Left ventricle myocardium inferior (tissue), 1 donor: ENCODE measurements around the gene MAPT. TPM values are rescaled to one million over a fixed set of nuclear protein-coding genes. Genes with fewer than 3 reads are reported as not detected.

ENCODE experiments used
- DNase-seq: peaks from one replicate; pipeline ENCODE4 v3.0.0-alpha.2; 2020
- H3K27ac ChIP-seq: fragments of 200-600 bp; replicated peaks from 2 replicates; pipeline ENCODE4 v1.8.0; 2021
- H3K27me3 ChIP-seq: fragments of 200-600 bp; 2 replicates; pipeline ENCODE4 v1.8.0; 2021; ENCODE audit warnings: low read depth
- H3K36me3 ChIP-seq: fragments of 200-600 bp; 2 replicates; pipeline ENCODE4 v1.8.0; 2021
- H3K4me1 ChIP-seq: fragments of 200-600 bp; 2 replicates; pipeline ENCODE4 v1.8.0; 2021
- H3K4me3 ChIP-seq: fragments of 200-600 bp; 2 replicates; pipeline ENCODE4 v1.8.0; 2021; ENCODE audit warnings: mild to moderate bottlenecking, moderate library complexity
- H3K9me3 ChIP-seq: fragments of 200-600 bp; replicated peaks from 2 replicates; pipeline ENCODE4 v1.8.0; 2021
- intact Hi-C: fragments of 100-400 bp; cut with micrococcal nuclease; formaldehyde crosslinking; loops from one replicate; pipeline ENCODE4 v1.11.0; 2022
- total RNA-seq: library from RNA; stranded (reverse); fragmentation: NEBNext Ultra II Directional; extraction: Animal tissue kit (Norgen Biotek cat#: 25700); gene quantifications from one replicate; pipeline ENCODE4 v1.2.1, GENCODE V29; 2021
- TF ChIP-seq, protein P1 (sequence below): fragments of 200-600 bp; IDR thresholded peaks from 2 replicates; pipeline ENCODE4 v1.8.0; 2021; ENCODE audit warnings: antibody characterized with exemption, mild to moderate bottlenecking, borderline replicate concordance
- donor health status: DM: no; HTN: yes; CAD: no; lungs with severe emphysema.

MAPT gene
- total RNA-seq, 1 donor from 2014 or later, result 28.6 TPM

DNA sequence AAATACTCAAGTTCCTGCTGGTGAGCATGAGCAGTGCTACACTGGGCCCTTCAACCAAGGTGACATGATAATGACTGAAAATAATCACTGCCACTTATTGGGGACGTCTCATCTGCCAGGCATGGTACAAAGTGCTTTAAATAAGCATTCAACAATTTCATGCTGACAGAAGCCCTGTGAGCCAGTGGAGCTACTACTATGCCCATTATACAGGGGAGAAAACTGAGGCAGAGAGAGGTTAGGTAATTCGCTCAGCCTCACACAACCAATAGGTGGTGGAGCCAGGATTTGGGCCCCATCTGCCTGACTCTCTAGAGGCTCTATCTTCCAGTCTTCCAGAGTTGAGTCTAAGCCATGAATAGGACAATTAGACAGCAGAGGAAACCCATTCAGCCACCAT is 74.4 kb downstream of the MAPT start:
- no peak overlapping the region for H3K4me3 ChIP-seq
- no peaks in the 10 kb centered on the region for H3K36me3 ChIP-seq
- TF ChIP-seq, protein P1, sequence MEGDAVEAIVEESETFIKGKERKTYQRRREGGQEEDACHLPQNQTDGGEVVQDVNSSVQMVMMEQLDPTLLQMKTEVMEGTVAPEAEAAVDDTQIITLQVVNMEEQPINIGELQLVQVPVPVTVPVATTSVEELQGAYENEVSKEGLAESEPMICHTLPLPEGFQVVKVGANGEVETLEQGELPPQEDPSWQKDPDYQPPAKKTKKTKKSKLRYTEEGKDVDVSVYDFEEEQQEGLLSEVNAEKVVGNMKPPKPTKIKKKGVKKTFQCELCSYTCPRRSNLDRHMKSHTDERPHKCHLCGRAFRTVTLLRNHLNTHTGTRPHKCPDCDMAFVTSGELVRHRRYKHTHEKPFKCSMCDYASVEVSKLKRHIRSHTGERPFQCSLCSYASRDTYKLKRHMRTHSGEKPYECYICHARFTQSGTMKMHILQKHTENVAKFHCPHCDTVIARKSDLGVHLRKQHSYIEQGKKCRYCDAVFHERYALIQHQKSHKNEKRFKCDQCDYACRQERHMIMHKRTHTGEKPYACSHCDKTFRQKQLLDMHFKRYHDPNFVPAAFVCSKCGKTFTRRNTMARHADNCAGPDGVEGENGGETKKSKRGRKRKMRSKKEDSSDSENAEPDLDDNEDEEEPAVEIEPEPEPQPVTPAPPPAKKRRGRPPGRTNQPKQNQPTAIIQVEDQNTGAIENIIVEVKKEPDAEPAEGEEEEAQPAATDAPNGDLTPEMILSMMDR, result no peak
- H3K27me3 ChIP-seq, result no peaks in the 10 kb centered on the region
- peaks cover 15% of the 10 kb centered on the region for H3K4me1 ChIP-seq
- H3K9me3 ChIP-seq, result peaks cover 7% of the 10 kb centered on the region
- no peak for DNase-seq
- intact Hi-C loops, result no loop called here
- H3K27ac ChIP-seq, result no peak overlapping the region

DNA sequence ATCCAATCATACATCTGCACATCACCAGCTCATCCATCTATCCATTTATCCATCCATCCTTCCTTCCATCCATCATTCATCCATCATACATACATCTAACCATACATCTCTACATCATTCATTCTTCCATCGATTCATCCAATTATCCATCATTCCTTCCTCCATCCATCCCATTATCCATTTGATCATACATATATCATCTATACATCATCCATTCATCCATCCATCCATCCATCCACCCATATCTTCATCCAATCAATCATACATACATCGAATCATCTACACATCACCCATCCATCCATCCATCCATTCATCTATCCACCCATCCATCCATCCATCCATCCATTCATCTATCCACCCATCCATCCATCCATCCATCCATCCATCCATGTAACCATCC is 75.4 kb downstream of the MAPT start:
- Histone ChIP-seq H3K36me3 (no peaks in the 10 kb centered on the region), H3K9me3 (peaks cover 7% of the 10 kb centered on the region)
- DNase-seq, result no peak

DNA sequence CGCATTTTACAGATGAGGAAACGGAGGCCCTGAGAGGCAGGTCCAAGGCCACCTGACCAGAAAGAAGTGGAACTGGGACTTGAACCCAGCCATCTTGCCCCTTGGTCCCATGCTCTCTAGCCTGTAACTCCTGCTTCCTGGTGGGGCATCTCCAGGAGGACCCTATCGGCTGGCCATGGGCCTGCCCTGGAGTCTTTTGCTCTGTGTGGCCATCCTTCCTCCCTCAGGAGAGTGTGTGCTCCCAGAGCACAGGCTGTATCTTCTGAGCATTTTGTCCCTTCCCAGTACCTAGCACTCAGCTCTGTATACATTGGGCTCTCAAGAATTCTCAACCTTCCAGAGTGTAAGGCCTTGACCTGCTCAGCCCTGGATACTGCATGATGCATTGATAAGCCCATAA is 76.3 kb downstream of the MAPT start:
- peaks cover 21% of the 10 kb centered on the region for H3K4me1 ChIP-seq

More for the DNA sequence above, 75.4 kb downstream of the MAPT start:
- intact Hi-C loops, result no loop called here
- TF ChIP-seq, protein P1, result no peak
- Histone ChIP-seq H3K4me1 (peaks cover 21% of the 10 kb centered on the region), H3K4me3 (no peak overlapping the region), H3K27ac (no peak overlapping the region), H3K27me3 (no peaks in the 10 kb centered on the region)

DNA sequence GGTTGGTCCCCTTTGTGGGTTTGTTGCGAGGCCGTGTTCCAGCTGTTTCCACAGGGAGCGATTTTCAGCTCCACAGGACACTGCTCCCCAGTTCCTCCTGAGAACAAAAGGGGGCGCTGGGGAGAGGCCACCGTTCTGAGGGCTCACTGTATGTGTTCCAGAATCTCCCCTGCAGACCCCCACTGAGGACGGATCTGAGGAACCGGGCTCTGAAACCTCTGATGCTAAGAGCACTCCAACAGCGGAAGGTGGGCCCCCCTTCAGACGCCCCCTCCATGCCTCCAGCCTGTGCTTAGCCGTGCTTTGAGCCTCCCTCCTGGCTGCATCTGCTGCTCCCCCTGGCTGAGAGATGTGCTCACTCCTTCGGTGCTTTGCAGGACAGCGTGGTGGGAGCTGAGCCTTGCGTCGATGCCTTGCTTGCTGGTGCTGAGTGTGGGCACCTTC is 77.4 kb downstream of the MAPT start:
- no peak overlapping the region for H3K27ac ChIP-seq
- no peaks in the 10 kb centered on the region for H3K36me3 ChIP-seq
- no peak for DNase-seq
- peaks cover 7% of the 10 kb centered on the region for H3K9me3 ChIP-seq
- TF ChIP-seq, protein P1, result no peak
- peaks cover 13% of the 10 kb centered on the region for H3K4me1 ChIP-seq
- H3K27me3 ChIP-seq, result no peaks in the 10 kb centered on the region
- no peak overlapping the region for H3K4me3 ChIP-seq
- intact Hi-C loops, result no loop called here

More for the DNA sequence above, 76.3 kb downstream of the MAPT start:
- Histone ChIP-seq H3K27me3 (no peaks in the 10 kb centered on the region), H3K9me3 (peaks cover 7% of the 10 kb centered on the region), H3K4me3 (no peak overlapping the region), H3K27ac (no peak overlapping the region), H3K36me3 (no peaks in the 10 kb centered on the region)
- no peak for DNase-seq
- TF ChIP-seq, protein P1, result no peak
- intact Hi-C loops, result no loop called here

DNA sequence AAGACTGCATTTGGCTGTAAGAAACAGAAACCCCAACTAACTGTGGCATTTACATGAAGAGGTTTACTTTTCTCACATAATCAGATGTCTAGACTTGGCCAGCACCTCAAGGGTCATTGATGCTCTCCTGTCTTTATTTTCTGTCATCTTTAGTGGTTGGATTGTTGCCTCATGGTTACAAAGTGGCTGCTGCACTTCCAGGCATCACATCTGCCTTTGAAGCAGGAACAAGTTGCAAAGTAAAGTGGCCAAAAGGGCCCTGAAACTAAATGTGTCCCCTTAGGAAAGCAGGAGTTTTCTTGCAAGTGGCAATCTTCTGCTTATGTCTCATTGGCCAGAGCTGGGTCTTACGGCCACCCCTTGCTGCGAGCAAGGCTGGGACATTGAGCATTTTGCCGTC is 78.2 kb downstream of the MAPT start:
- peaks cover 13% of the 10 kb centered on the region for H3K4me1 ChIP-seq
- H3K4me3 ChIP-seq, result no peak overlapping the region
- H3K27me3 ChIP-seq, result no peaks in the 10 kb centered on the region
- H3K9me3 ChIP-seq, result peaks cover 7% of the 10 kb centered on the region
- TF ChIP-seq, protein P1, result no peak
- no peak overlapping the region for H3K27ac ChIP-seq
- H3K36me3 ChIP-seq, result no peaks in the 10 kb centered on the region
- no peak for DNase-seq
- intact Hi-C loops, result no loop called here
